Measurements from ENCODE around the gene INSR.
A peak's percentile ranks its signal among the peaks of the same experiment; 100 is the strongest.

The INSR gene

DNA sequence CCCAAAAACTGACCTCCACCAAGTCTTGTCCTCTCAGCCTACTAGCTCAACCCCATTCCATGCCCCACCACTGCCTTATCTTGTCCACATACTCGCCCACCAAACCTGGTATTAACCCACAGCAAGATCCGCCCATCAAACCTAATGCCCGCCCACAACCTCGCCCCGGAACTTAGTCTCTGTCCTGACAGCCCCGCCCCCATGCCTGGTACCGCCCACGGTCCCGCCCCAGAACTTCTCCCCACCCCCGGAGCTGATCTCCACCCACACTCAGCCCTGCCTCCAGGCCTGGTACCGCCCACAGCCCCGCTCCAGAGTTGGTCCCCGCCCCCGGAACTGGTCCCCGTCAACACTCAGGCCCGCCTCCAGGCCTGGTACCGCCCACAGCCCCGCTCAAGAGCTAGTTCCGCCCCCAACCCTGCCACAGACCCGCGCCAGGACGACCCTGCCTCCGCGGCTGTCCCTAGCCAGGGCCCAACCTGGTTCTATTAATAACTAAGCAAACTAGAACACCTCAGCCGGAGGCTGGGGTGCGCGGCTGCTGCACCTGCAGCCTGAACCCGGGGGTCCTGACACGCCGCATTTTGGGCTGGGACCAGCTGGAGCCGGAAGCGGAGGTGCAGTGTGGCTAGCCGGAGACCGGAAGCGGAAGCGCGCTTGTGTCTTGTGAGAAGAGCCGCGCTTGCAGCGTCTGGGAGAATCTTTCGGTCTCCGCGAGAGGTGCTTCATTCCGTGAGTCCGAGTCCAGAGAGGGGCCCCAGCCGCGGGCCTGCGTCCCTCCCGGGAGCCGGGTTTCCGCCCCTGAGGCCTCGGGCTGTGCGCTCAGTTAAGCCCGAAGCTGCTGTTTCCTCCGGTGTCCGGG lies 224.9 kb downstream of the INSR start, which contains the start of gene ZNF557:
Gene ZNF557, plus strand, starts transcription at position 662 of the 862 bp plus-strand sequence. CDS start 5,372 bp downstream, outside the sequence.
- ChIA-PET POLR2A (interaction anchor here (0.5 to 2.6 kb wide), 18 partner anchors 9 to 1252 kb away, joined by 3 to 30 read pairs (median 5); partner anchors contain the start of genes INSR, NDUFA11 and RPS28), CTCF (interaction anchor here (0.5 to 1.3 kb wide), 9 partner anchors 12 to 689 kb away, joined by 3 to 5 read pairs (median 3); partner anchors contain the start of gene TRAPPC5)
- H3K36me3 ChIP-seq (ENCODE audit: control insufficient read depth in 2 of 2, insufficient read depth in 1 of 2, low read length in 2 of 2), result peaks cover 6 to 30% of the 10 kb centered on the region in 2 experiments; a peak in 2 of 3 replicates
- H3K4me3 ChIP-seq (ENCODE audit: low read depth, low read length), result peak within 1 kb of the TSS; percentile 88
- H3K4me1 ChIP-seq (ENCODE audit: control insufficient read depth, insufficient read depth, low read length), result no peaks in the 10 kb centered on the region
- H3K9me3 ChIP-seq (ENCODE audit: control insufficient read depth, insufficient read depth, low read depth, low read length), result no peaks in the 10 kb centered on the region
- peak within 1 kb of the TSS; percentile 37; the same call in 1 of the 2 replicates for H3K27ac ChIP-seq (ENCODE audit: extremely low read depth, low read depth, low read length)
- peak; percentile 78 for TF ChIP-seq ZXDB (tag by site-specific recombination; IDR thresholded peaks at IDR 0.05)
- TF ChIP-seq, protein P1, sequence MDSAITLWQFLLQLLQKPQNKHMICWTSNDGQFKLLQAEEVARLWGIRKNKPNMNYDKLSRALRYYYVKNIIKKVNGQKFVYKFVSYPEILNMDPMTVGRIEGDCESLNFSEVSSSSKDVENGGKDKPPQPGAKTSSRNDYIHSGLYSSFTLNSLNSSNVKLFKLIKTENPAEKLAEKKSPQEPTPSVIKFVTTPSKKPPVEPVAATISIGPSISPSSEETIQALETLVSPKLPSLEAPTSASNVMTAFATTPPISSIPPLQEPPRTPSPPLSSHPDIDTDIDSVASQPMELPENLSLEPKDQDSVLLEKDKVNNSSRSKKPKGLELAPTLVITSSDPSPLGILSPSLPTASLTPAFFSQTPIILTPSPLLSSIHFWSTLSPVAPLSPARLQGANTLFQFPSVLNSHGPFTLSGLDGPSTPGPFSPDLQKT (IDR thresholded peaks at IDR 0.05; ENCODE audit: borderline replicate concordance, low read depth, low read length), result peak; percentile 85; the same call in 1 of the 2 replicates
- TF ChIP-seq ZBTB20 (tag by site-specific recombination; IDR thresholded peaks at IDR 0.05), result peak; percentile 37; the same call in 1 of the 2 replicates
- TF ChIP-seq ZNF341 (tag by site-specific recombination; IDR thresholded peaks at IDR 0.05; ENCODE audit: low read depth), result peak; percentile 85
- no peak for TF ChIP-seq ZNF114 (tag by site-specific recombination; IDR thresholded peaks at IDR 0.05)
- TF ChIP-seq, protein P2, sequence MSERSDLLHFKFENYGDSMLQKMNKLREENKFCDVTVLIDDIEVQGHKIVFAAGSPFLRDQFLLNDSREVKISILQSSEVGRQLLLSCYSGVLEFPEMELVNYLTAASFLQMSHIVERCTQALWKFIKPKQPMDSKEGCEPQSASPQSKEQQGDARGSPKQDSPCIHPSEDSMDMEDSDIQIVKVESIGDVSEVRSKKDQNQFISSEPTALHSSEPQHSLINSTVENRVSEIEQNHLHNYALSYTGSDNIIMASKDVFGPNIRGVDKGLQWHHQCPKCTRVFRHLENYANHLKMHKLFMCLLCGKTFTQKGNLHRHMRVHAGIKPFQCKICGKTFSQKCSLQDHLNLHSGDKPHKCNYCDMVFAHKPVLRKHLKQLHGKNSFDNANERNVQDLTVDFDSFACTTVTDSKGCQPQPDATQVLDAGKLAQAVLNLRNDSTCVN (tag by site-specific recombination; optimal IDR thresholded peaks at IDR 0.05), result peak; percentile 49
- TF ChIP-seq, protein P3, sequence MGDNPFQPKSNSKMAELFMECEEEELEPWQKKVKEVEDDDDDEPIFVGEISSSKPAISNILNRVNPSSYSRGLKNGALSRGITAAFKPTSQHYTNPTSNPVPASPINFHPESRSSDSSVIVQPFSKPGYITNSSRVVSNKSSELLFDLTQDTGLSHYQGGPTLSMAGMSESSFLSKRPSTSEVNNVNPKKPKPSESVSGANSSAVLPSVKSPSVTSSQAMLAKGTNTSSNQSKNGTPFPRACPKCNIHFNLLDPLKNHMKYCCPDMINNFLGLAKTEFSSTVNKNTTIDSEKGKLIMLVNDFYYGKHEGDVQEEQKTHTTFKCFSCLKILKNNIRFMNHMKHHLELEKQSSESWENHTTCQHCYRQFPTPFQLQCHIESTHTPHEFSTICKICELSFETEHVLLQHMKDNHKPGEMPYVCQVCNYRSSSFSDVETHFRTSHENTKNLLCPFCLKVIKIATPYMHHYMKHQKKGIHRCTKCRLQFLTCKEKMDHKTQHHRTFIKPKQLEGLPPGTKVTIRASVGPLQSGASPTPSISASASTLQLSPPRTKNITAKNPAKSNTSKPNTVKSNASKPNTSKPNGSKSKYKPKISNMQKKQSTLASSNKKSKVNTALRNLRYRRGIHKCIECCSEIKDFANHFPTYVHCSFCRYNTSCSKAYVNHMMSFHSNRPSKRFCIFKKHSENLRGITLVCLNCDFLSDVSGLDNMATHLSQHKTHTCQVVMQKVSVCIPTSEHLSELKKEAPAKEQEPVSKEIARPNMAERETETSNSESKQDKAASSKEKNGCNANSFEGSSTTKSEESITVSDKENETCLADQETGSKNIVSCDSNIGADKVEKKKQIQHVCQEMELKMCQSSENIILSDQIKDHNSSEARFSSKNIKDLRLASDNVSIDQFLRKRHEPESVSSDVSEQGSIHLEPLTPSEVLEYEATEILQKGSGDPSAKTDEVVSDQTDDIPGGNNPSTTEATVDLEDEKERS (tag by site-specific recombination; IDR thresholded peaks at IDR 0.05), result no peak
- TF ChIP-seq ZNF2 (tag by site-specific recombination; IDR thresholded peaks at IDR 0.05), result peak; percentile 39; the same call in 1 of the 2 replicates
- TF ChIP-seq ZNF777 (tag by site-specific recombination; IDR thresholded peaks at IDR 0.05; ENCODE audit: borderline replicate concordance), result no peak
- TF ChIP-seq, protein P4, sequence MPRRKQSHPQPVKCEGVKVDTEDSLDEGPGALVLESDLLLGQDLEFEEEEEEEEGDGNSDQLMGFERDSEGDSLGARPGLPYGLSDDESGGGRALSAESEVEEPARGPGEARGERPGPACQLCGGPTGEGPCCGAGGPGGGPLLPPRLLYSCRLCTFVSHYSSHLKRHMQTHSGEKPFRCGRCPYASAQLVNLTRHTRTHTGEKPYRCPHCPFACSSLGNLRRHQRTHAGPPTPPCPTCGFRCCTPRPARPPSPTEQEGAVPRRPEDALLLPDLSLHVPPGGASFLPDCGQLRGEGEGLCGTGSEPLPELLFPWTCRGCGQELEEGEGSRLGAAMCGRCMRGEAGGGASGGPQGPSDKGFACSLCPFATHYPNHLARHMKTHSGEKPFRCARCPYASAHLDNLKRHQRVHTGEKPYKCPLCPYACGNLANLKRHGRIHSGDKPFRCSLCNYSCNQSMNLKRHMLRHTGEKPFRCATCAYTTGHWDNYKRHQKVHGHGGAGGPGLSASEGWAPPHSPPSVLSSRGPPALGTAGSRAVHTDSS (tag by site-specific recombination; IDR thresholded peaks at IDR 0.05), result no peak
- peak; percentile 30; the same call in 1 of the 2 replicates for TF ChIP-seq ZBTB8A (tag by site-specific recombination; IDR thresholded peaks at IDR 0.05)
- TF ChIP-seq, protein P5, sequence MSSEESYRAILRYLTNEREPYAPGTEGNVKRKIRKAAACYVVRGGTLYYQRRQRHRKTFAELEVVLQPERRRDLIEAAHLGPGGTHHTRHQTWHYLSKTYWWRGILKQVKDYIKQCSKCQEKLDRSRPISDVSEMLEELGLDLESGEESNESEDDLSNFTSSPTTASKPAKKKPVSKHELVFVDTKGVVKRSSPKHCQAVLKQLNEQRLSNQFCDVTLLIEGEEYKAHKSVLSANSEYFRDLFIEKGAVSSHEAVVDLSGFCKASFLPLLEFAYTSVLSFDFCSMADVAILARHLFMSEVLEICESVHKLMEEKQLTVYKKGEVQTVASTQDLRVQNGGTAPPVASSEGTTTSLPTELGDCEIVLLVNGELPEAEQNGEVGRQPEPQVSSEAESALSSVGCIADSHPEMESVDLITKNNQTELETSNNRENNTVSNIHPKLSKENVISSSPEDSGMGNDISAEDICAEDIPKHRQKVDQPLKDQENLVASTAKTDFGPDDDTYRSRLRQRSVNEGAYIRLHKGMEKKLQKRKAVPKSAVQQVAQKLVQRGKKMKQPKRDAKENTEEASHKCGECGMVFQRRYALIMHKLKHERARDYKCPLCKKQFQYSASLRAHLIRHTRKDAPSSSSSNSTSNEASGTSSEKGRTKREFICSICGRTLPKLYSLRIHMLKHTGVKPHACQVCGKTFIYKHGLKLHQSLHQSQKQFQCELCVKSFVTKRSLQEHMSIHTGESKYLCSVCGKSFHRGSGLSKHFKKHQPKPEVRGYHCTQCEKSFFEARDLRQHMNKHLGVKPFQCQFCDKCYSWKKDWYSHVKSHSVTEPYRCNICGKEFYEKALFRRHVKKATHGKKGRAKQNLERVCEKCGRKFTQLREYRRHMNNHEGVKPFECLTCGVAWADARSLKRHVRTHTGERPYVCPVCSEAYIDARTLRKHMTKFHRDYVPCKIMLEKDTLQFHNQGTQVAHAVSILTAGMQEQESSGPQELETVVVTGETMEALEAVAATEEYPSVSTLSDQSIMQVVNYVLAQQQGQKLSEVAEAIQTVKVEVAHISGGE (tag by site-specific recombination; conservative IDR thresholded peaks at IDR 0.05; ENCODE audit: low read depth), result peak; percentile 97
- TF ChIP-seq, protein P6, sequence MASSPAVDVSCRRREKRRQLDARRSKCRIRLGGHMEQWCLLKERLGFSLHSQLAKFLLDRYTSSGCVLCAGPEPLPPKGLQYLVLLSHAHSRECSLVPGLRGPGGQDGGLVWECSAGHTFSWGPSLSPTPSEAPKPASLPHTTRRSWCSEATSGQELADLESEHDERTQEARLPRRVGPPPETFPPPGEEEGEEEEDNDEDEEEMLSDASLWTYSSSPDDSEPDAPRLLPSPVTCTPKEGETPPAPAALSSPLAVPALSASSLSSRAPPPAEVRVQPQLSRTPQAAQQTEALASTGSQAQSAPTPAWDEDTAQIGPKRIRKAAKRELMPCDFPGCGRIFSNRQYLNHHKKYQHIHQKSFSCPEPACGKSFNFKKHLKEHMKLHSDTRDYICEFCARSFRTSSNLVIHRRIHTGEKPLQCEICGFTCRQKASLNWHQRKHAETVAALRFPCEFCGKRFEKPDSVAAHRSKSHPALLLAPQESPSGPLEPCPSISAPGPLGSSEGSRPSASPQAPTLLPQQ (tag by site-specific recombination; IDR thresholded peaks at IDR 0.05), result peak; percentile 58; the same call in 1 of the 2 replicates
- peak; percentile 74; the same call in 1 of the 2 replicates for TF ChIP-seq ZNF660 (tag by site-specific recombination; IDR thresholded peaks at IDR 0.05)
- TF ChIP-seq KLF1 (tag by site-specific recombination; IDR thresholded peaks at IDR 0.05), result peak; percentile 66
- no peak for TF ChIP-seq ZNF174 (tag by site-specific recombination; IDR thresholded peaks at IDR 0.05)
- 0 out of 2 replicates have a peak, but pooled peaks have one; percentile 26 for TF ChIP-seq ZNF610 (tag by site-specific recombination; IDR thresholded peaks at IDR 0.05; ENCODE audit: borderline replicate concordance)
- TF ChIP-seq, protein P7, sequence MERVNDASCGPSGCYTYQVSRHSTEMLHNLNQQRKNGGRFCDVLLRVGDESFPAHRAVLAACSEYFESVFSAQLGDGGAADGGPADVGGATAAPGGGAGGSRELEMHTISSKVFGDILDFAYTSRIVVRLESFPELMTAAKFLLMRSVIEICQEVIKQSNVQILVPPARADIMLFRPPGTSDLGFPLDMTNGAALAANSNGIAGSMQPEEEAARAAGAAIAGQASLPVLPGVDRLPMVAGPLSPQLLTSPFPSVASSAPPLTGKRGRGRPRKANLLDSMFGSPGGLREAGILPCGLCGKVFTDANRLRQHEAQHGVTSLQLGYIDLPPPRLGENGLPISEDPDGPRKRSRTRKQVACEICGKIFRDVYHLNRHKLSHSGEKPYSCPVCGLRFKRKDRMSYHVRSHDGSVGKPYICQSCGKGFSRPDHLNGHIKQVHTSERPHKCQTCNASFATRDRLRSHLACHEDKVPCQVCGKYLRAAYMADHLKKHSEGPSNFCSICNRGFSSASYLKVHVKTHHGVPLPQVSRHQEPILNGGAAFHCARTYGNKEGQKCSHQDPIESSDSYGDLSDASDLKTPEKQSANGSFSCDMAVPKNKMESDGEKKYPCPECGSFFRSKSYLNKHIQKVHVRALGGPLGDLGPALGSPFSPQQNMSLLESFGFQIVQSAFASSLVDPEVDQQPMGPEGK (tag by site-specific recombination; IDR thresholded peaks at IDR 0.05), result peak; percentile 88
- TF ChIP-seq ZNF621 (tag by site-specific recombination; IDR thresholded peaks at IDR 0.05), result no peak
- TF ChIP-seq ZNF548 (tag by site-specific recombination; IDR thresholded peaks at IDR 0.05), result no peak
- peak; percentile 95 for TF ChIP-seq SP2 (tag by site-specific recombination; IDR thresholded peaks at IDR 0.05)
